Measurements from ENCODE around the gene EPB41L3. TPM values are rescaled to one million over a fixed set of nuclear protein-coding genes. Genes with fewer than 3 reads are reported as not detected.

EPB41L3 gene
- total and polyA plus RNA-seq, 2 experiments from 2014 or later: 20.8 to 24.5 TPM

GRCh38 chr18:5524660-5525059 is 19.1 kb downstream of the EPB41L3 start:
- TF ChIP-seq CTCF (IDR thresholded peaks at IDR 0.05; ENCODE audit: poor library complexity) (no peak), EZH2phosphoT487 (IDR thresholded peaks at IDR 0.05; ENCODE audit: low read depth, severe bottlenecking, unreplicated experiment) (no peak), EZH2 (IDR thresholded peaks at IDR 0.05; ENCODE audit: borderline replicate concordance) (no peak)
- Histone ChIP-seq H3K27me3 (no peaks in the 10 kb centered on the region), H3K79me2 (peaks cover 15% of the 10 kb centered on the region), H2AFZ (no peak overlapping the region), H3K9me3 (ENCODE audit: low read depth) (no peaks in the 10 kb centered on the region), H3K4me2 (no peak overlapping the region), H3K36me3 (replicated peaks; ENCODE audit: insufficient read depth, low read depth) (no peaks in the 10 kb centered on the region), H3K9me2 (replicated peaks; ENCODE audit: insufficient read depth) (no peaks in the 10 kb centered on the region), H3K4me1 (ENCODE audit: insufficient read depth) (no peaks in the 10 kb centered on the region), H4K20me1 (ENCODE audit: insufficient read depth, poor library complexity, severe bottlenecking) (no peaks in the 10 kb centered on the region), H3K27ac (no peak overlapping the region), H3K4me3 (no peak overlapping the region)
- 93% methylated on average over 3 of the region's 3 CpGs for WGBS (ENCODE audit: low lambda C conversion rate, missing lambda C conversion rate)
- no peak for DNase-seq (ENCODE audit: low spot score)

- no peak overlapping the region for H3K4me3 ChIP-seq
- H3K79me2 ChIP-seq: peaks cover 15% of the 10 kb centered on the region
- no peak overlapping the region for H3K4me2 ChIP-seq
- no peak overlapping the region for H3K27ac ChIP-seq
- WGBS (ENCODE audit: low lambda C conversion rate, missing lambda C conversion rate): 96% methylated on average over 2 of the region's 2 CpGs
- no peaks in the 10 kb centered on the region for H3K36me3 ChIP-seq (replicated peaks; ENCODE audit: insufficient read depth, low read depth)
- no peaks in the 10 kb centered on the region for H3K27me3 ChIP-seq
- H3K4me1 ChIP-seq (ENCODE audit: insufficient read depth): no peaks in the 10 kb centered on the region
- H2AFZ ChIP-seq: no peak overlapping the region
- H4K20me1 ChIP-seq (ENCODE audit: insufficient read depth, poor library complexity, severe bottlenecking): no peaks in the 10 kb centered on the region
- TF ChIP-seq EZH2 (IDR thresholded peaks at IDR 0.05; ENCODE audit: borderline replicate concordance) (no peak), CTCF (IDR thresholded peaks at IDR 0.05; ENCODE audit: poor library complexity) (no peak), EZH2phosphoT487 (IDR thresholded peaks at IDR 0.05; ENCODE audit: low read depth, severe bottlenecking, unreplicated experiment) (no peak)
- no peaks in the 10 kb centered on the region for H3K9me2 ChIP-seq (replicated peaks; ENCODE audit: insufficient read depth)
- DNase-seq (ENCODE audit: low spot score): no peak
- no peaks in the 10 kb centered on the region for H3K9me3 ChIP-seq (ENCODE audit: low read depth)
These were observed 22.8 kb downstream of the EPB41L3 start for GRCh38 chr18:5521000-5521399.

GRCh38 chr18:5520464-5520863 is 23.3 kb downstream of the EPB41L3 start:
- Histone ChIP-seq H3K4me3 (no peak overlapping the region), H4K20me1 (ENCODE audit: insufficient read depth, poor library complexity, severe bottlenecking) (no peaks in the 10 kb centered on the region), H3K9me3 (ENCODE audit: low read depth) (no peaks in the 10 kb centered on the region), H3K27me3 (no peaks in the 10 kb centered on the region), H3K9me2 (replicated peaks; ENCODE audit: insufficient read depth) (no peaks in the 10 kb centered on the region), H3K36me3 (replicated peaks; ENCODE audit: insufficient read depth, low read depth) (no peaks in the 10 kb centered on the region), H2AFZ (no peak overlapping the region), H3K4me2 (no peak overlapping the region), H3K79me2 (peaks cover 15% of the 10 kb centered on the region), H3K27ac (no peak overlapping the region), H3K4me1 (ENCODE audit: insufficient read depth) (no peaks in the 10 kb centered on the region)
- 85% methylated on average over 1 of the region's 1 CpG for WGBS (ENCODE audit: low lambda C conversion rate, missing lambda C conversion rate)
- no peak for DNase-seq (ENCODE audit: low spot score)
- no peak for TF ChIP-seq CTCF (IDR thresholded peaks at IDR 0.05; ENCODE audit: poor library complexity)
- TF ChIP-seq EZH2phosphoT487 (IDR thresholded peaks at IDR 0.05; ENCODE audit: low read depth, severe bottlenecking, unreplicated experiment): no peak
- TF ChIP-seq EZH2 (IDR thresholded peaks at IDR 0.05; ENCODE audit: borderline replicate concordance): no peak
